K562 (cell line): ENCODE data around the gene RALB. TPM values are rescaled to one million over a fixed set of nuclear protein-coding genes. Genes with fewer than 3 reads are reported as not detected.

Experiments used
- DACH1 ChIP-seq: fragments of 450-650 bp; IDR thresholded peaks from 2 replicates; pipeline ENCODE4 v1.6.1; 2018; ENCODE audit not compliant: partially characterized antibody
- ELK3 ChIP-seq: fragments of 450-650 bp; formaldehyde crosslinking; IDR thresholded peaks from 2 replicates; pipeline ENCODE4 v1.4.0; 2020; ENCODE audit warnings: mild to moderate bottlenecking
- HDAC1 ChIP-seq, 2 experiments: fragments of 450-650 bp; IDR thresholded peaks; 2 replicates each; pipeline ENCODE4 v1.6.1; 2016 to 2017; ENCODE audit warnings: inconsistent platforms in 1 of 2, mild to moderate bottlenecking in 1 of 2, moderate library complexity in 1 of 2
- KDM2B ChIP-seq: fragments of 250-450 bp; sonication (Bioruptor Pico); IDR thresholded peaks from 2 replicates; pipeline ENCODE4 v1.8.0; 2021; ENCODE audit warnings: mild to moderate bottlenecking, moderate library complexity
- MGA ChIP-seq: fragments of 450-650 bp; IDR thresholded peaks from 2 replicates; pipeline ENCODE4 v1.6.1; 2016; ENCODE audit warnings: mild to moderate bottlenecking, moderate library complexity
- SP2 ChIP-seq: IDR thresholded peaks from 2 replicates; pipeline ENCODE4 v1.6.1; 2011; ENCODE audit warnings: mild to moderate bottlenecking, low read depth, low read length, moderate library complexity; ENCODE audit not compliant: poor library complexity, severe bottlenecking; ENCODE audit errors: extremely low read depth
- ZNF12 ChIP-seq: sonication (generic); formaldehyde crosslinking; IDR thresholded peaks from 2 replicates; pipeline ENCODE4 v1.4.0; 2020; ENCODE audit warnings: mild to moderate bottlenecking, missing genetic modification reagents
- ZNF184 ChIP-seq: sonication (generic); formaldehyde crosslinking; IDR thresholded peaks from 2 replicates; pipeline ENCODE4 v1.5.0; 2020; ENCODE audit warnings: missing genetic modification reagents
- ZNF589 ChIP-seq: fragments of 200-800 bp; sonication (Bioruptor generic); IDR thresholded peaks from 2 replicates; pipeline ENCODE4 v1.6.1; 2016; ENCODE audit warnings: low read depth, missing genetic modification characterization, missing compliant biosample characterization
- polyA plus RNA-seq, 8 experiments: library from polyadenylated mRNA; depleted of rRNA in 4 of 8; stranded (reverse) in 5 of 8; unstranded in 3 of 8; fragments of >200 nt; fragmentation: Nextera tagmentation in 2 of 8; fragmentation: Illumina TruSeq in 1 of 8; extraction: Ambion mirVana in 2 of 8; extraction: Trizol in 1 of 8; gene quantifications; 2 replicates each; pipeline versions ENCODE4 v1.2.1 to v1.2.3, GENCODE V29; 2011 to 2014; ENCODE audit warnings: inconsistent platforms in 1 of 8, missing spikeins in 1 of 8
- total RNA-seq, 7 experiments: library from RNA; depleted of rRNA in 6 of 7; stranded (reverse); fragments of >200 nt in 6 of 7; fragmentation: Illumina TruSeq in 2 of 7; extraction: Trizol in 2 of 7; gene quantifications; 2 replicates each; pipeline versions ENCODE4 v1.2.1 to v1.2.3, GENCODE V29; 2011 to 2021; ENCODE audit warnings: low replicate concordance in 1 of 7
- TF ChIP-seq, protein P1 (sequence below): sonication (generic); formaldehyde crosslinking; IDR thresholded peaks from 2 replicates; pipeline ENCODE4 v1.9.0; 2022; ENCODE audit warnings: mild to moderate bottlenecking, missing genetic modification reagents
- TF ChIP-seq, protein P2 (sequence below): fragments of 450-650 bp; IDR thresholded peaks from 2 replicates; pipeline ENCODE4 v1.6.1; 2016; ENCODE audit warnings: borderline replicate concordance
- TF ChIP-seq, protein P3 (sequence below): sonication (generic); formaldehyde crosslinking; IDR thresholded peaks from 2 replicates; pipeline ENCODE4 v1.8.0; 2022; ENCODE audit warnings: mild to moderate bottlenecking, low read depth, missing genetic modification reagents

The RALB gene
- total and polyA plus RNA-seq, 9 of the 15 experiments (the other 6 are each of a cell fraction or from before 2014, with no cell fraction given): 14.8 to 65.6 (median 38.4) TPM

DNA sequence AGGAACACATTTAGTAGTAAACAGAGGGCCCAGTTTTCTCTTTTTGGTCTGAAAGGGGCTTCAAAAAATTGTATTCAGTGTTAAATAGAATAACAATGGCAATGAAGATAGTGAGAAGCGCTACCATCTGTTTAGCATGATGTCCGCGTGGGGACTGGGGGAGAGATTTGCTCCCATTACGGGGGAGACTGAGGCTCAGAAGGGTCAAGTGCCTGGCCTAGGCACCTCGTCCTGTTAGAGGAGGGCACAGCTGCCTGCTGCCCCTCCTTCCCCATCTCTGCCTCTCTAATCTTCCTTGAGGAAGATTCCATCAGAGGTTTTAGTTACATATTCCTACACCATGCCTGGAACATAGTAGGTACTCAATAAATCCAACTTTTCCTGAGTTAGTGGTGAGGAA is 19.4 kb upstream of the RALB start (continued):
- TF ChIP-seq MGA: no peak
- TF ChIP-seq ELK3: no peak
- TF ChIP-seq SP2: no peak
- no peak for TF ChIP-seq DACH1
- TF ChIP-seq, protein P1, sequence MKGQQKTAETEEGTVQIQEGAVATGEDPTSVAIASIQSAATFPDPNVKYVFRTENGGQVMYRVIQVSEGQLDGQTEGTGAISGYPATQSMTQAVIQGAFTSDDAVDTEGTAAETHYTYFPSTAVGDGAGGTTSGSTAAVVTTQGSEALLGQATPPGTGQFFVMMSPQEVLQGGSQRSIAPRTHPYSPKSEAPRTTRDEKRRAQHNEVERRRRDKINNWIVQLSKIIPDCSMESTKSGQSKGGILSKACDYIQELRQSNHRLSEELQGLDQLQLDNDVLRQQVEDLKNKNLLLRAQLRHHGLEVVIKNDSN (CRISPR knock-in tag): no peak
- TF ChIP-seq, protein P2, sequence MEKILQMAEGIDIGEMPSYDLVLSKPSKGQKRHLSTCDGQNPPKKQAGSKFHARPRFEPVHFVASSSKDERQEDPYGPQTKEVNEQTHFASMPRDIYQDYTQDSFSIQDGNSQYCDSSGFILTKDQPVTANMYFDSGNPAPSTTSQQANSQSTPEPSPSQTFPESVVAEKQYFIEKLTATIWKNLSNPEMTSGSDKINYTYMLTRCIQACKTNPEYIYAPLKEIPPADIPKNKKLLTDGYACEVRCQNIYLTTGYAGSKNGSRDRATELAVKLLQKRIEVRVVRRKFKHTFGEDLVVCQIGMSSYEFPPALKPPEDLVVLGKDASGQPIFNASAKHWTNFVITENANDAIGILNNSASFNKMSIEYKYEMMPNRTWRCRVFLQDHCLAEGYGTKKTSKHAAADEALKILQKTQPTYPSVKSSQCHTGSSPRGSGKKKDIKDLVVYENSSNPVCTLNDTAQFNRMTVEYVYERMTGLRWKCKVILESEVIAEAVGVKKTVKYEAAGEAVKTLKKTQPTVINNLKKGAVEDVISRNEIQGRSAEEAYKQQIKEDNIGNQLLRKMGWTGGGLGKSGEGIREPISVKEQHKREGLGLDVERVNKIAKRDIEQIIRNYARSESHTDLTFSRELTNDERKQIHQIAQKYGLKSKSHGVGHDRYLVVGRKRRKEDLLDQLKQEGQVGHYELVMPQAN: no peak
- no peak for TF ChIP-seq HDAC1 (IDR thresholded peaks at IDR 0.05)
- TF ChIP-seq ZNF589 (CRISPR knock-in tag): no peak
- no peak for TF ChIP-seq ZNF184 (CRISPR knock-in tag)
- no peak for TF ChIP-seq KDM2B (CRISPR knock-in tag)
- TF ChIP-seq, protein P3, sequence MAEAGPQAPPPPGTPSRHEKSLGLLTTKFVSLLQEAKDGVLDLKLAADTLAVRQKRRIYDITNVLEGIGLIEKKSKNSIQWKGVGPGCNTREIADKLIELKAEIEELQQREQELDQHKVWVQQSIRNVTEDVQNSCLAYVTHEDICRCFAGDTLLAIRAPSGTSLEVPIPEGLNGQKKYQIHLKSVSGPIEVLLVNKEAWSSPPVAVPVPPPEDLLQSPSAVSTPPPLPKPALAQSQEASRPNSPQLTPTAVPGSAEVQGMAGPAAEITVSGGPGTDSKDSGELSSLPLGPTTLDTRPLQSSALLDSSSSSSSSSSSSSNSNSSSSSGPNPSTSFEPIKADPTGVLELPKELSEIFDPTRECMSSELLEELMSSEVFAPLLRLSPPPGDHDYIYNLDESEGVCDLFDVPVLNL (CRISPR knock-in tag): no peak
- TF ChIP-seq ZNF12 (CRISPR knock-in tag): no peak
